Measurements from ENCODE around the gene LAMA4. TPM values are rescaled to one million over a fixed set of nuclear protein-coding genes. Genes with fewer than 3 reads are reported as not detected.

The LAMA4 gene
- total RNA-seq, 4 donors from 2014 or later: 261 to 336 (median 303) TPM

DNA sequence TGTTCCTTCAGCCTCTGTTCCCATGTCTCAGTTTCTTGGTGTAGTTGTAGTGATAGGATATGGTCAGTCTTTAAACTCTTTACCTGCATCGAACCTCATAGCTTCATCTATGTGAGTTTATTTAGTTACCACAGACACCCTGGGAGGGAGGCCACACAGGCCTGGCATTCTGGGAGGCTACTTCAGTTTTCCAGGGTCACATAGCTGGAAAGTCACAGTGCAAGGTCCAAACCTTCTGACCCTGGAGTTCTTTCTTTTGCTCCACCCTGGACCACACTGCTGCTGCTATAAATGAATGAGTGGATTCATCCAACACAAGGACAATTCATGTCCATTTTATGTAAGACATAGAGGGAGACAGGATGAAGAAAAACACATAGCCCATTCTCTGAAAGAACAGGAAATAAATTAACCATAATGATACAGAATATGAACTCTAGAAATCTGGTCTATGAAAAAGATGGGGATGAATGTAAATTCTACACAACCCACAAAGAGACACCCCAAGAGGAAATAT is 60.8 kb downstream of the LAMA4 start:
- Histone ChIP-seq H3K27me3 (no peaks in the 10 kb centered on the region), H3K27ac (replicated peaks in 1 of 4) (peak overlapping the region; percentile 35 to 71 (median 62)), H3K4me3 (no peak overlapping the region), H3K4me1 (peaks cover 43 to 97% (median 78%) of the 10 kb centered on the region in 4 donors), H3K9me3 (no peaks in the 10 kb centered on the region), H3K36me3 (peaks cover 0 to 68% (median 19%) of the 10 kb centered on the region in 4 donors)
- TF ChIP-seq EP300 (IDR thresholded peaks at IDR 0.05): no peak
- TF ChIP-seq, protein P1, sequence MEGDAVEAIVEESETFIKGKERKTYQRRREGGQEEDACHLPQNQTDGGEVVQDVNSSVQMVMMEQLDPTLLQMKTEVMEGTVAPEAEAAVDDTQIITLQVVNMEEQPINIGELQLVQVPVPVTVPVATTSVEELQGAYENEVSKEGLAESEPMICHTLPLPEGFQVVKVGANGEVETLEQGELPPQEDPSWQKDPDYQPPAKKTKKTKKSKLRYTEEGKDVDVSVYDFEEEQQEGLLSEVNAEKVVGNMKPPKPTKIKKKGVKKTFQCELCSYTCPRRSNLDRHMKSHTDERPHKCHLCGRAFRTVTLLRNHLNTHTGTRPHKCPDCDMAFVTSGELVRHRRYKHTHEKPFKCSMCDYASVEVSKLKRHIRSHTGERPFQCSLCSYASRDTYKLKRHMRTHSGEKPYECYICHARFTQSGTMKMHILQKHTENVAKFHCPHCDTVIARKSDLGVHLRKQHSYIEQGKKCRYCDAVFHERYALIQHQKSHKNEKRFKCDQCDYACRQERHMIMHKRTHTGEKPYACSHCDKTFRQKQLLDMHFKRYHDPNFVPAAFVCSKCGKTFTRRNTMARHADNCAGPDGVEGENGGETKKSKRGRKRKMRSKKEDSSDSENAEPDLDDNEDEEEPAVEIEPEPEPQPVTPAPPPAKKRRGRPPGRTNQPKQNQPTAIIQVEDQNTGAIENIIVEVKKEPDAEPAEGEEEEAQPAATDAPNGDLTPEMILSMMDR (IDR thresholded peaks at IDR 0.05): no peak
- no peak for TF ChIP-seq POLR2A (IDR thresholded peaks at IDR 0.05; ENCODE audit: low read depth)
- 72% methylated on average over 1 of the region's 1 CpG for WGBS
- no peak for DNase-seq (ENCODE audit: extremely low spot score)
- intact Hi-C loops (cut with DNase I): no loop called here

GRCh38 chr6:112193117-112193516 is 61.2 kb downstream of the LAMA4 start:
- no peaks in the 10 kb centered on the region for H3K9me3 ChIP-seq
- H3K27ac ChIP-seq (replicated peaks in 1 of 4): peak overlapping the region; percentile 35 to 71 (median 62)
- no peaks in the 10 kb centered on the region for H3K27me3 ChIP-seq
- no peak overlapping the region for H3K4me3 ChIP-seq
- peaks cover 40 to 97% (median 77%) of the 10 kb centered on the region in 4 donors for H3K4me1 ChIP-seq
- TF ChIP-seq POLR2AphosphoS5 (IDR thresholded peaks at IDR 0.05): no peak
- TF ChIP-seq, protein P1 (IDR thresholded peaks at IDR 0.05): no peak
- no peak for TF ChIP-seq EP300 (IDR thresholded peaks at IDR 0.05)
- TF ChIP-seq POLR2A (IDR thresholded peaks at IDR 0.05; ENCODE audit: low read depth): no peak
- intact Hi-C loops (cut with DNase I): no loop called here
- peaks cover 0 to 69% (median 24%) of the 10 kb centered on the region in 4 donors for H3K36me3 ChIP-seq
- no peak for DNase-seq (ENCODE audit: extremely low spot score)

- no peak for DNase-seq (ENCODE audit: extremely low spot score)
- H3K27me3 ChIP-seq: no peaks in the 10 kb centered on the region
- TF ChIP-seq EP300 (IDR thresholded peaks at IDR 0.05) (no peak), POLR2A (IDR thresholded peaks at IDR 0.05; ENCODE audit: low read depth) (no peak), POLR2AphosphoS5 (IDR thresholded peaks at IDR 0.05) (no peak)
- TF ChIP-seq, protein P1 (IDR thresholded peaks at IDR 0.05): no peak
- H3K27ac ChIP-seq (replicated peaks in 1 of 4): peak overlapping the region; percentile 64 to 71 (median 68)
- WGBS: 85% methylated on average over 7 of the region's 7 CpGs
- H3K4me3 ChIP-seq: no peak overlapping the region
- H3K9me3 ChIP-seq: no peaks in the 10 kb centered on the region
- intact Hi-C loops (cut with DNase I): no loop called here
- H3K36me3 ChIP-seq: peaks cover 5 to 69% (median 39%) of the 10 kb centered on the region in 4 donors
- peaks cover 26 to 90% (median 77%) of the 10 kb centered on the region in 4 donors for H3K4me1 ChIP-seq
Observed at GRCh38 chr6:112191509-112192020, 62.8 kb downstream of the LAMA4 start.

DNA sequence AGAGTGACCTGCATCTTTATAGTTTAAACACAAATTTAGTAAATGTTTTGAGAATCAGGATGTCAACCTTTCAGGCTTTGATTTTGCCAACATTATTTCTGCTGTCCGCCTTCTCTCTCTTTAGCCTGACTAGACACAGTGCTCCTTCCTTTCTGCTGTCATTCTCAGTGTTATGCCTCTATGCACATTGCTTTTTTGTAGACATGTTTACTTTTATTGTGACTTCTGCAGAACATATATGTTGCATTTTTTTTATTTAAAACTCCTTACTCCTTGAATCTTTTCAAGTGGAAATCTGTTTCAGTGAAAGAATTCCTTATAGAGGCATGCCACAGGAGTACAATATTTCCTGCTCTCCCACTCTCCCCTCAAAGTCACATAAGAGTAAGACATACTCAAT is 64.2 kb downstream of the LAMA4 start:
- Histone ChIP-seq H3K27me3 (no peaks in the 10 kb centered on the region), H3K4me1 (peaks cover 25 to 94% (median 75%) of the 10 kb centered on the region in 4 donors), H3K9me3 (no peaks in the 10 kb centered on the region), H3K27ac (replicated peaks in 1 of 4) (peak overlapping the region; percentile 64 to 71 (median 68)), H3K36me3 (peaks cover 10 to 77% (median 52%) of the 10 kb centered on the region in 4 donors), H3K4me3 (no peak overlapping the region)
- 47% methylated on average over 1 of the region's 1 CpG for WGBS
- intact Hi-C loops (cut with DNase I): no loop called here
- TF ChIP-seq, protein P1 (IDR thresholded peaks at IDR 0.05): no peak
- DNase-seq (ENCODE audit: extremely low spot score): no peak

GRCh38 chr6:112189494-112189893 is 64.9 kb downstream of the LAMA4 start:
- Histone ChIP-seq H3K9me3 (no peaks in the 10 kb centered on the region), H3K4me3 (no peak overlapping the region), H3K4me1 (peaks cover 25 to 94% (median 74%) of the 10 kb centered on the region in 4 donors), H3K27me3 (no peaks in the 10 kb centered on the region), H3K36me3 (peaks cover 10 to 80% (median 57%) of the 10 kb centered on the region in 4 donors), H3K27ac (replicated peaks in 1 of 4) (peak overlapping the region; percentile 64 to 71 (median 68))
- no peak for DNase-seq (ENCODE audit: extremely low spot score)
- WGBS: 34% methylated on average over 4 of the region's 5 CpGs
- intact Hi-C loops (cut with DNase I): loop anchor here (5.0 kb wide), 1 partner anchor 63 kb away; the partner anchor contains the start of gene LAMA4
- TF ChIP-seq POLR2AphosphoS5 (IDR thresholded peaks at IDR 0.05): peak; percentile 49 to 61
- TF ChIP-seq EP300 (IDR thresholded peaks at IDR 0.05): no peak
